Measurements from ENCODE around the gene LRRC27.

DNA sequence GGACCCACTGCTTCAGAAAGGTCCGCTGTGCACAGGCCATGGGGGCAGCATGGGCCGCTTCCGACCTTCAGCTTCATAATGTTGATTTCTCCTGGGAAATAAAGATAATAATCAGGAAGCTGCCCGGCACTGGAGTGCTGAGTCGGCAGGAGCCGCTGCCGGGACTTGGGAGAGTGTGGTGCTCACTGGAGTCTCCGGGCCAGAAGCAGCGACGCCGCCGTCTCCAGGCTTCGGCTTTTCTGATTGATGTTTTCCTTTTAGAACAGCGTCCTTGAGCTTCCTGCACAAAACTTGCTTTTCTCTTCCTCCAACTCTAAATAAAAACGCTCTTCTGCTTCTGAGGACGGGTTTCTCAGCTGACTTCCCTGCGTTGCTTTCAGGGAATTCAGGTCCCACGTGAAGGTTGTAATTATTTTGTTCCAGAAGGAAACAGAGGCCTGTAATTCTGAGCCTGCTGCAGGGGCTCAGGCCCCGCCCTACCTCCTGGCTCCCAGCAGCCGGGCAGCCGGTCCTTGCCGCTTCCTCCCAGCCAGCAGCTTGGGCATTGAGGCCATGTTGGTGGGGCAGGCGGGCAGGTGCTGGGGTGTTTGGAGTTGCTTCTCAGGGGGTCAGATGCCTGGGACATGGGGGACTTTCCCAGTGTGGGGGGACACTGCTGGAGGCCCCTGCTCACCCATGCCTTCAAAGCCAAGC, 79.7 kb downstream of the LRRC27 start:
- TF ChIP-seq, protein P1, sequence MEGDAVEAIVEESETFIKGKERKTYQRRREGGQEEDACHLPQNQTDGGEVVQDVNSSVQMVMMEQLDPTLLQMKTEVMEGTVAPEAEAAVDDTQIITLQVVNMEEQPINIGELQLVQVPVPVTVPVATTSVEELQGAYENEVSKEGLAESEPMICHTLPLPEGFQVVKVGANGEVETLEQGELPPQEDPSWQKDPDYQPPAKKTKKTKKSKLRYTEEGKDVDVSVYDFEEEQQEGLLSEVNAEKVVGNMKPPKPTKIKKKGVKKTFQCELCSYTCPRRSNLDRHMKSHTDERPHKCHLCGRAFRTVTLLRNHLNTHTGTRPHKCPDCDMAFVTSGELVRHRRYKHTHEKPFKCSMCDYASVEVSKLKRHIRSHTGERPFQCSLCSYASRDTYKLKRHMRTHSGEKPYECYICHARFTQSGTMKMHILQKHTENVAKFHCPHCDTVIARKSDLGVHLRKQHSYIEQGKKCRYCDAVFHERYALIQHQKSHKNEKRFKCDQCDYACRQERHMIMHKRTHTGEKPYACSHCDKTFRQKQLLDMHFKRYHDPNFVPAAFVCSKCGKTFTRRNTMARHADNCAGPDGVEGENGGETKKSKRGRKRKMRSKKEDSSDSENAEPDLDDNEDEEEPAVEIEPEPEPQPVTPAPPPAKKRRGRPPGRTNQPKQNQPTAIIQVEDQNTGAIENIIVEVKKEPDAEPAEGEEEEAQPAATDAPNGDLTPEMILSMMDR (conservative IDR thresholded peaks at IDR 0.05 in 1 of 2, IDR thresholded peaks at IDR 0.05 in 1 of 2; ENCODE audit: low read depth in 1 of 2, low read length in 2 of 2), result peak in 1 of 2 donors; percentile 17
- TF ChIP-seq EZH2 (IDR thresholded peaks at IDR 0.05; ENCODE audit: low read length, missing control alignments), result no peak
